IPS-15b (cell line): Measurements from ENCODE around the gene QARS1.
A peak's percentile ranks its signal among the peaks of the same experiment; 100 is the strongest.

Experiments
- H3K27me3 ChIP-seq: one replicate; pipeline ENCODE4 v1.6.1; 2013; ENCODE audit warnings: low read length; ENCODE audit not compliant: control insufficient read depth, insufficient read depth
- H3K36me3 ChIP-seq: one replicate; pipeline ENCODE4 v1.6.1; 2013; ENCODE audit warnings: low read length; ENCODE audit not compliant: control insufficient read depth, insufficient read depth
- H3K4me1 ChIP-seq: one replicate; pipeline ENCODE4 v1.6.1; 2013; ENCODE audit warnings: mild to moderate bottlenecking, low read length; ENCODE audit not compliant: control insufficient read depth, insufficient read depth
- H3K4me3 ChIP-seq: one replicate; pipeline ENCODE4 v1.5.1; 2013; ENCODE audit warnings: low read depth, low read length
- H3K9ac ChIP-seq: one replicate; pipeline ENCODE4 v1.6.1; 2013; ENCODE audit warnings: low read depth, mild to moderate bottlenecking, low read length
- H3K9me3 ChIP-seq: one replicate; pipeline ENCODE4 v1.6.1; 2013; ENCODE audit warnings: mild to moderate bottlenecking, low read length; ENCODE audit not compliant: control insufficient read depth, insufficient read depth

Gene QARS1

GRCh38 chr3:49092938-49093852 lies 11.4 kb downstream of the QARS1 start:
- Histone ChIP-seq H3K27me3 (no peaks in the 10 kb centered on the region), H3K4me3 (peak overlapping the region; percentile 82), H3K36me3 (peaks cover 5% of the 10 kb centered on the region), H3K4me1 (peaks cover 5% of the 10 kb centered on the region), H3K9me3 (no peaks in the 10 kb centered on the region), H3K9ac (peak overlapping the region; percentile 82)

GRCh38 chr3:49081429-49081828 lies 23.1 kb downstream of the QARS1 start:
- Histone ChIP-seq H3K9ac (no peak overlapping the region), H3K4me3 (no peak overlapping the region), H3K4me1 (no peaks in the 10 kb centered on the region), H3K9me3 (no peaks in the 10 kb centered on the region), H3K36me3 (no peaks in the 10 kb centered on the region), H3K27me3 (no peaks in the 10 kb centered on the region)

- Histone ChIP-seq H3K27me3 (no peaks in the 10 kb centered on the region), H3K4me3 (no peak overlapping the region), H3K4me1 (no peaks in the 10 kb centered on the region), H3K9ac (no peak overlapping the region), H3K36me3 (peaks cover 12% of the 10 kb centered on the region), H3K9me3 (no peaks in the 10 kb centered on the region)
These were observed 25.3 kb downstream of the QARS1 start for GRCh38 chr3:49079270-49079669.

- Histone ChIP-seq H3K36me3 (peaks cover 22% of the 10 kb centered on the region), H3K9me3 (no peaks in the 10 kb centered on the region), H3K4me1 (no peaks in the 10 kb centered on the region), H3K27me3 (no peaks in the 10 kb centered on the region), H3K9ac (no peak overlapping the region), H3K4me3 (no peak overlapping the region)
These were observed 27.9 kb downstream of the QARS1 start for GRCh38 chr3:49076646-49077045.

DNA sequence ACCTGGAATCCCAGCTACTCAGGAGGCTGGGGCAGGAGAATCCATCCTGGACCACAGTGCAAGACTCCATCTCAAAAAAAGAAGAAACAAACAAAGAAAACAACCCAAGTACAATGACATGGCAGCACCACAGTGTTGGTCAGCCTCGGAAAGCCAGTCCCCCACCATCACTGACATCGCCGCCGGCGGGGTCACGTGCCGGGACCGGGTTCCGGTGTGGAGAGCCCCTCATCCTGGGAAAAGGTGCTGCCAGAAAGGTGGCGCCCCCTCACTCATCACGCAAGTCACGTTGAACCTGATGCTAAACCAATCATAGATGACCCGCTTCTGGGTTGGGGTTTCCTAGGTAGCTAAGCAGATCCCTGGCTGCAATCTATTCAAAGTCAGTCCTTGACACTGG lies 28.4 kb downstream of the QARS1 start:
- peaks cover 27% of the 10 kb centered on the region for H3K36me3 ChIP-seq
- no peak overlapping the region for H3K4me3 ChIP-seq
- H3K9me3 ChIP-seq = no peaks in the 10 kb centered on the region
- H3K27me3 ChIP-seq = no peaks in the 10 kb centered on the region
- no peak overlapping the region for H3K9ac ChIP-seq
- H3K4me1 ChIP-seq = no peaks in the 10 kb centered on the region

- H3K27me3 ChIP-seq = no peaks in the 10 kb centered on the region
- H3K4me1 ChIP-seq = no peaks in the 10 kb centered on the region
- no peak overlapping the region for H3K4me3 ChIP-seq
- H3K9me3 ChIP-seq = no peaks in the 10 kb centered on the region
- peaks cover 23% of the 10 kb centered on the region for H3K36me3 ChIP-seq
- H3K9ac ChIP-seq = no peak overlapping the region
These were observed 46.5 kb downstream of the QARS1 start for GRCh38 chr3:49058011-49058410.

- no peaks in the 10 kb centered on the region for H3K9me3 ChIP-seq
- no peak overlapping the region for H3K4me3 ChIP-seq
- no peaks in the 10 kb centered on the region for H3K27me3 ChIP-seq
- H3K9ac ChIP-seq = no peak overlapping the region
- no peaks in the 10 kb centered on the region for H3K4me1 ChIP-seq
- H3K36me3 ChIP-seq = peaks cover 23% of the 10 kb centered on the region
These were observed 47.3 kb downstream of the QARS1 start for GRCh38 chr3:49057268-49057667.

- no peak overlapping the region for H3K4me3 ChIP-seq
- H3K9ac ChIP-seq = no peak overlapping the region
- peaks cover 26% of the 10 kb centered on the region for H3K36me3 ChIP-seq
- no peaks in the 10 kb centered on the region for H3K27me3 ChIP-seq
- H3K9me3 ChIP-seq = no peaks in the 10 kb centered on the region
- no peaks in the 10 kb centered on the region for H3K4me1 ChIP-seq
These were observed 50.2 kb downstream of the QARS1 start for GRCh38 chr3:49054344-49054862.

DNA sequence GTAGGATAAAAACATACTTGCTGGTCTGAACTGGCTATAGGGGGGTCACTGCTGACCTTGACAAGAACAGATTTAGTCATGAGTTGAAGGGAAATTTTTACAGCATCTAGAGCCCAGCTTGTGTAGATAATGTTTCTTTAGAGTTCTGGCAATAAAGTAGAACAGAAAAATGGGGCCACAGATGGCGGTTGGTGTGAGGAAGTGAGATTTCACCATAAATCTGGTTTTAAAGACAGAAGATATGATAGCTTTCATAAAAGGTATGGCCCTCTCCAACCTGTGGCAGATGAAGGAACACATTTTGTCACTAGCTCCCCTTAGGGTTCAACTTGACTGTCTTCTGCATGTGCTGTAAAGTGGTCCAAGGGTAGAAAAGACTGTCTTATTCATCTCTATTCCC lies 51.0 kb downstream of the QARS1 start:
- Histone ChIP-seq H3K4me1 (no peaks in the 10 kb centered on the region), H3K27me3 (no peaks in the 10 kb centered on the region), H3K36me3 (peaks cover 26% of the 10 kb centered on the region), H3K4me3 (no peak overlapping the region), H3K9ac (no peak overlapping the region), H3K9me3 (no peaks in the 10 kb centered on the region)
